Body of pancreas (tissue), 4 donors: ENCODE data around the gene PCDHGA8. TPM values are rescaled to one million over a fixed set of nuclear protein-coding genes. Genes with fewer than 3 reads are reported as not detected.
A peak's percentile ranks its signal among the peaks of the same experiment; 100 is the strongest.
"Not testable (repeated sequence)": the region's sequence is repeated elsewhere in the genome, so short reads cannot be mapped to it uniquely, and the experiment has no call there.

ENCODE experiments used
- ATAC-seq: fragments of 150-250 bp; one replicate; pipeline ENCODE4 v1.9.1; 2016
- DNase-seq, 4 donors: peaks; one replicate each; pipeline ENCODE4 v3.0.0-alpha.2; 2019
- H3K27ac ChIP-seq, 4 donors: fragments of 200-600 bp; sonication (generic); 1 replicate in 3 of 4; 2 replicates in 1 of 4; pipeline versions ENCODE4 v1.5.1 to v1.6.1; 2016 to 2019; ENCODE audit warnings: mild to moderate bottlenecking in 1 of 4, mixed read lengths in 1 of 4, moderate library complexity in 1 of 4
- H3K27me3 ChIP-seq, 2 donors: fragments of 200-600 bp; sonication (generic); one replicate each; pipeline ENCODE4 v1.6.0; 2016; ENCODE audit warnings: mild to moderate bottlenecking in 1 of 2
- H3K36me3 ChIP-seq, 2 donors: fragments of 200-600 bp; sonication (generic); replicated peaks in 1 of 2; 2 replicates each; pipeline ENCODE4 v1.5.1; 2016; ENCODE audit warnings: low read depth in 2 of 2; ENCODE audit not compliant: insufficient read depth in 1 of 2
- H3K4me1 ChIP-seq: fragments of 200-600 bp; sonication (generic); one replicate; pipeline ENCODE4 v1.6.0; 2016
- H3K4me3 ChIP-seq, 2 donors: fragments of 200-600 bp; sonication (generic); 1 replicate in 1 of 2; 2 replicates in 1 of 2; pipeline ENCODE4 v1.5.1; 2016 to 2019
- H3K9me3 ChIP-seq, 3 donors: fragments of 200-600 bp; sonication (generic); 1 replicate in 2 of 3; 2 replicates in 1 of 3; pipeline ENCODE4 v1.5.1; 2016
- POLR2A ChIP-seq, 3 donors: fragments of 450-650 bp; IDR thresholded peaks; one replicate each; pipeline ENCODE4 v1.6.1; 2016; ENCODE audit warnings: antibody characterized with exemption in 3 of 3, mild to moderate bottlenecking in 2 of 3
- WGBS, 2 donors: methylation state at CpG; one replicate each; pipeline ENCODE4 v1.1.5; 2017; 5-methylcytosine and 5-hydroxymethylcytosine counted together
- intact Hi-C: fragments of 100-400 bp; cut with DNase I; formaldehyde crosslinking; loops from one replicate; pipeline ENCODE4 v1.15.1; 2023
- total RNA-seq, 2 donors: library from RNA; depleted of rRNA; stranded (reverse); fragments of >200 nt; gene quantifications; one replicate each; pipeline ENCODE4 v1.1.0, GENCODE V29; 2016
- TF ChIP-seq, protein P1 (sequence below), 7 experiments: fragments of 450-650 bp in 4 of 7; fragments of 200-600 bp in 3 of 7; sonication (generic) in 3 of 7; IDR thresholded peaks; one replicate each; pipeline ENCODE4 v1.5.1; 2016 to 2019; ENCODE audit warnings: antibody characterized with exemption in 7 of 7

Gene PCDHGA8
- total RNA-seq, 2 donors from 2014 or later = 4.2 to 10.2 TPM

DNA sequence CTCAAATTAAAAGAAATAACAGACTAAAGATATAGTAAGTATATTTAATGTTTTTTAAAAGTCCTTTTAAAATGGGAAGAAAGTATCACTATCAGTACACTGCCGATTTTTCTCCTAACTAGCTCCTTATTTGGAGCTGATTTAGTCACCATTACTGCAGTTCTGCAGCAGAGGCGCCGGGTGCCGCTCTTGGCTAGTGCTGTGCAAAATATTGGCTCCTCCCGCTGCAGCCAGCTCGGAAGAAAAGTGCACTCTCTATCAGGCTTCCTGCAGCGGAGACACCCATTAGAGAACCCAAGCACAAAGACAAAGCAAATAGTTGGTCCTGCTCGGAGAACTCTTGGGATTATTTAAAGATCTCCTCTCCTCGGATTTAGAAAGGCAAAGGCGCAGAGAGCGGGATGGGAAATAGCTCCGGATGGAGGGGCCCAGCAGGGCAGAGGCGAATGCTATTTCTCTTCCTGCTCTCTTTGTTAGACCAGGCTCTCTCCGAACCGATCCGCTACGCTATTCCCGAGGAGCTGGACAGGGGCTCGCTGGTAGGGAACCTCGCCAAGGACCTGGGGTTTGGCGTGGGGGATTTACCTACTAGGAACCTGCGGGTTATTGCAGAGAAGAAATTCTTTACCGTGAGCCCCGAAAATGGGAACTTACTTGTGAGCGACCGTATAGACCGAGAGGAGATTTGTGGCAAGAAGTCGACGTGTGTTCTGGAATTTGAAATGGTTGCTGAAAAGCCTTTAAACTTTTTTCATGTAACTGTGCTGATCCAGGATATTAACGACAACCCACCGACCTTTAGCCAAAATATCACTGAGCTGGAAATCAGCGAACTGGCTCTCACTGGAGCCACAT, 22.2 kb upstream of the PCDHGA8 start, which contains the start of gene PCDHGB3:
TSS of gene PCDHGB3 (plus strand) at position 249 of the 855 bp plus-strand sequence. CDS start at position 402, 153 bp downstream.
- intact Hi-C loops = no loop called here
- 14 to 22% methylated on average over 32 of the region's 32 CpGs for WGBS, 2 donors
- Histone ChIP-seq H3K4me1 (no peaks in the 10 kb centered on the region), H3K27me3 (no peaks in the 10 kb centered on the region), H3K36me3 (no peaks in the 10 kb centered on the region), H3K9me3 (peaks cover 0 to 72% (median 21%) of the 10 kb centered on the region in 3 donors), H3K27ac (no peak within 1 kb of the TSS), H3K4me3 (no peak within 1 kb of the TSS)
- TF ChIP-seq, protein P1, sequence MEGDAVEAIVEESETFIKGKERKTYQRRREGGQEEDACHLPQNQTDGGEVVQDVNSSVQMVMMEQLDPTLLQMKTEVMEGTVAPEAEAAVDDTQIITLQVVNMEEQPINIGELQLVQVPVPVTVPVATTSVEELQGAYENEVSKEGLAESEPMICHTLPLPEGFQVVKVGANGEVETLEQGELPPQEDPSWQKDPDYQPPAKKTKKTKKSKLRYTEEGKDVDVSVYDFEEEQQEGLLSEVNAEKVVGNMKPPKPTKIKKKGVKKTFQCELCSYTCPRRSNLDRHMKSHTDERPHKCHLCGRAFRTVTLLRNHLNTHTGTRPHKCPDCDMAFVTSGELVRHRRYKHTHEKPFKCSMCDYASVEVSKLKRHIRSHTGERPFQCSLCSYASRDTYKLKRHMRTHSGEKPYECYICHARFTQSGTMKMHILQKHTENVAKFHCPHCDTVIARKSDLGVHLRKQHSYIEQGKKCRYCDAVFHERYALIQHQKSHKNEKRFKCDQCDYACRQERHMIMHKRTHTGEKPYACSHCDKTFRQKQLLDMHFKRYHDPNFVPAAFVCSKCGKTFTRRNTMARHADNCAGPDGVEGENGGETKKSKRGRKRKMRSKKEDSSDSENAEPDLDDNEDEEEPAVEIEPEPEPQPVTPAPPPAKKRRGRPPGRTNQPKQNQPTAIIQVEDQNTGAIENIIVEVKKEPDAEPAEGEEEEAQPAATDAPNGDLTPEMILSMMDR (IDR thresholded peaks at IDR 0.05) = peak in 4 of 7 experiments; percentile 21 to 34 (median 25)
- no peak for TF ChIP-seq POLR2A (IDR thresholded peaks at IDR 0.05)
- peak; percentile 47 for ATAC-seq
- peak in 3 of 4 donors; percentile 31 to 39 (median 36) for DNase-seq

DNA sequence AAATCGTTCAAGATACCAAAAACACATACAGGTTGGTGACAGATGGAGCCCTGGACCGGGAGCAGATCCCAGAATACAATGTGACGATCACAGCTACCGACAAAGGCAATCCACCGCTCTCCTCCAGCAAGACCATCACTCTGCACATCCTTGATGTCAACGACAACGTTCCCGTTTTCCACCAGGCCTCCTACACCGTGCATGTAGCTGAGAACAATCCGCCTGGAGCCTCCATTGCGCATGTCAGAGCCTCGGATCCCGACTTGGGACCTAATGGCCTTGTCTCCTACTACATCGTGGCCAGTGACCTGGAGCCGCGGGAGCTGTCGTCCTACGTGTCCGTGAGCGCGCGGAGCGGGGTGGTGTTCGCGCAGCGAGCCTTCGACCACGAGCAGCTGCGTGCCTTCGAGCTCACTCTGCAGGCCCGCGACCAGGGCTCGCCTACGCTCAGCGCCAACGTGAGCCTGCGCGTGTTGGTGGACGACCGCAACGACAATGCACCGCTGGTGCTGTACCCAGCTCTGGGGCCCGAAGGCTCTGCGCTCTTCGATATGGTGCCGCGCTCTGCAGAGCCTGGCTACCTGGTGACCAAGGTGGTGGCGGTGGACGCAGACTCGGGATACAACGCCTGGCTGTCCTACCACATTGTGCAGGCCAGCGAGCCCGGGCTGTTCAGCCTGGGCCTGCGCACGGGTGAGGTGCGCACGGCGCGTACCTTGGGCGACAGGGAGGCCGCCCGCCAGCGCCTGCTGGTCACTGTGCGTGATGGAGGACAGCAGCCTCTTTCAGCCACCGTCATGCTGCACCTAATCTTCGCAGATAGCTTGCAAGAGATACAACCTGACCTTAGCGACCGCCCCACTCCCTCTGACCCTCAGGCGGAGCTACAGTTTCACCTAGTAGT, 20.6 kb upstream of the PCDHGA8 start:
- no peak for DNase-seq
- H3K27me3 ChIP-seq = no peaks in the 10 kb centered on the region
- peaks cover 0 to 70% (median 15%) of the 10 kb centered on the region in 3 donors for H3K9me3 ChIP-seq

DNA sequence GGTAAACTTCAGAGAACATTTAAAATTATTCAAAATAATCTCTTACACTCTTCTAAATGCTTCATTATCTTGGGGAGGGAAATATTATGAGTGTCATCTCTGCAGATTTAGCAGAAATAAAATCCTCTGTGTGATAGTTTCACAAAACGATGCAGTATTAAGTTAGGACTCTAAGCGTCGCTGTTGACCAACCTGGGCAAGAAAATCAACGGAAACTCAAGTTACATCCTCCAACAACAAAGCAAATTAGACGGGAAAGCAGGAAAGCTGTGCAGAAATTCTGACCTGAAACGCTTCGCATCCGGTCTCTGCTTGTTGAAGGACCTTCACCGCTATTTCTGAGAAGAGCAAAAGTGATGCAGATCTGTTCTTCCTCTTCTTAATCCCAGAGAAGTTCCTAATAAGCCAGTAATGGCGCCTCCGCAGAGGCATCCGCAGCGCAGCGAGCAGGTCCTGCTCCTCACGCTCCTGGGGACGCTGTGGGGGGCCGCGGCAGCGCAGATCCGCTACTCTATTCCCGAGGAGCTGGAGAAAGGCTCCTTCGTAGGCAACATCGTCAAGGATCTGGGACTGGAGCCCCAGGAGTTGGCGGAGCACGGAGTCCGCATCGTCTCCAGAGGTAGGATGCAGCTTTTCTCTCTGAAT, 18.6 kb upstream of the PCDHGA8 start, which contains the start of gene PCDHGA6:
TSS of gene PCDHGA6 (plus strand) at position 219 of the 645 bp plus-strand sequence. CDS start at position 412, 193 bp downstream.
- Histone ChIP-seq H3K4me3 (no peak within 1 kb of the TSS), H3K27ac (no peak within 1 kb of the TSS), H3K36me3 (no peaks in the 10 kb centered on the region), H3K27me3 (no peaks in the 10 kb centered on the region), H3K9me3 (peaks cover 0 to 81% (median 15%) of the 10 kb centered on the region in 3 donors), H3K4me1 (no peaks in the 10 kb centered on the region)
- 12 to 27% methylated on average over 17 to 27 of the region's 27 CpGs for WGBS, 2 donors
- ATAC-seq (no peak), DNase-seq (no peak)
- TF ChIP-seq POLR2A (IDR thresholded peaks at IDR 0.05) = no peak
- TF ChIP-seq, protein P1 (IDR thresholded peaks at IDR 0.05) = peak in 4 of 7 experiments; percentile 19 to 36 (median 29)
- intact Hi-C loops = no loop called here

More for the DNA sequence above, 20.6 kb upstream of the PCDHGA8 start:
- Histone ChIP-seq H3K36me3 (no peaks in the 10 kb centered on the region), H3K4me1 (no peaks in the 10 kb centered on the region), H3K4me3 (no peak overlapping the region), H3K27ac (no peak overlapping the region)
- no peak for ATAC-seq
- WGBS, 2 donors = 19 to 30% methylated on average over 28 to 68 of the region's 69 CpGs
- intact Hi-C loops = no loop called here
- TF ChIP-seq POLR2A (IDR thresholded peaks at IDR 0.05) = no peak
- TF ChIP-seq, protein P1 (IDR thresholded peaks at IDR 0.05) = no peak

DNA sequence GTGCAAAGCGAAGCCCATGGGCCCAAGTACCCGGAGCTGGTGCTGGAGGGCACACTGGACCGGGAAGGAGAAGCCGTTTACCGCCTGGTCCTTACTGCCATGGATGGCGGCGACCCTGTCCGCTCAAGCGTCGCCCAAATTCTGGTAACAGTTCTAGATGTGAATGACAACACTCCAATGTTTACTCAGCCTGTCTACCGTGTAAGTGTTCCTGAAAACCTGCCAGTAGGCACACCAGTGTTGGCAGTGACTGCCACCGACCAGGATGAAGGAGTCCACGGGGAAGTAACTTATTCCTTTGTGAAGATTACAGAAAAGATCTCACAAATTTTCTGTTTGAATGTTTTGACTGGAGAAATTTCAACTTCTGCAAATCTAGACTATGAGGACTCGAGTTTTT, 17.8 kb upstream of the PCDHGA8 start:
- 49 to 66% methylated on average over 14 of the region's 14 CpGs for WGBS, 2 donors
- no peak for ATAC-seq
- no peak overlapping the region for H3K4me3 ChIP-seq
- H3K36me3 ChIP-seq = no peaks in the 10 kb centered on the region
- peaks cover 0 to 78% (median 15%) of the 10 kb centered on the region in 3 donors for H3K9me3 ChIP-seq
- no peaks in the 10 kb centered on the region for H3K27me3 ChIP-seq
- TF ChIP-seq, protein P1 (IDR thresholded peaks at IDR 0.05) = no peak
- TF ChIP-seq POLR2A (IDR thresholded peaks at IDR 0.05) = no peak
- no peaks in the 10 kb centered on the region for H3K4me1 ChIP-seq
- no peak overlapping the region for H3K27ac ChIP-seq
- DNase-seq = no peak
- intact Hi-C loops = no loop called here

DNA sequence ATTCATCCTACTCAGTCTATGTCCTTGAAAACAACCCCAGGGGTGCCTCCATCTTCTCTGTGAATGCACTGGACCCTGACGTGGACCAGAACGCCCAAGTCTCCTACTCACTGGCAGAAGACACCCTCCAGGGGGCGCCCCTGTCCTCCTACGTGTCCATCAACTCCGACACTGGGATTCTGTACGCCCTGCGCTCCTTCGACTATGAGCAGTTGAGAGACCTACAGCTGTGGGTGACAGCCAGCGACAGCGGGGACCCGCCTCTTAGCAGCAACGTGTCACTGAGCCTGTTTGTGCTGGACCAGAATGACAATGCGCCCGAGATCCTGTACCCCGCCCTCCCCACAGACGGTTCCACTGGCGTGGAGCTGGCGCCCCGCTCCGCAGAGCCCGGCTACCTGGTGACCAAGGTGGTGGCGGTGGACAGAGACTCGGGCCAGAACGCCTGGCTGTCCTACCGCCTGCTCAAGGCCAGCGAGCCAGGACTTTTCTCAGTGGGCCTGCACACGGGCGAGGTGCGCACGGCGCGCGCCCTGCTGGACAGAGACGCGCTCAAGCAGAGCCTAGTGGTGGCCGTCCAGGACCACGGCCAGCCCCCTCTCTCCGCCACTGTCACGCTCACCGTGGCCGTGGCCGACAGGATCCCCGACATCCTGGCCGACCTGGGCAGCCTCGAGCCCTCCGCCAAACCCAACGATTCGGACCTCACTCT, 16.8 kb upstream of the PCDHGA8 start:
- H3K4me1 ChIP-seq, intact Hi-C loops, H3K27me3 ChIP-seq, H3K27ac ChIP-seq, DNase-seq, H3K4me3 ChIP-seq, ATAC-seq, H3K36me3 ChIP-seq: not testable (repeated sequence)
- peaks cover 0 to 68% (median 11%) of the 10 kb centered on the region in 3 donors for H3K9me3 ChIP-seq
- 38 to 39% methylated on average over 11 to 44 of the region's 48 CpGs for WGBS, 2 donors
